Stimulated activated CD4-positive, alpha-beta T cell treated with anti-CD3 and anti-CD28 coated beads, Interleukin-1b, Interleukin-23, amount 100 ng/mL, for 24 hours (primary cell): ENCODE results near the gene PSMB9.

Experiments used
- DNase-seq, 4 experiments: peaks; one replicate each; pipeline ENCODE4 v3.0.0-alpha.2; 2020; ENCODE audit warnings: low read depth in 4 of 4, low spot score in 1 of 4

The PSMB9 gene

GRCh38 chr6:32903952-32904351 is 50.0 kb downstream of the PSMB9 start:
- no peak for DNase-seq

GRCh38 chr6:32905078-32905477 is 51.1 kb downstream of the PSMB9 start:
- no peak for DNase-seq

- DNase-seq, result no peak
These were observed 52.5 kb downstream of the PSMB9 start for GRCh38 chr6:32906539-32906938.

GRCh38 chr6:32908897-32909296 is 54.9 kb downstream of the PSMB9 start:
- DNase-seq, result no peak
